Measurements from ENCODE around the gene DDX5. TPM values are rescaled to one million over a fixed set of nuclear protein-coding genes. Genes with fewer than 3 reads are reported as not detected.

Gene DDX5
- total RNA-seq, 2 donors from 2014 or later: 369 to 444 TPM

DNA sequence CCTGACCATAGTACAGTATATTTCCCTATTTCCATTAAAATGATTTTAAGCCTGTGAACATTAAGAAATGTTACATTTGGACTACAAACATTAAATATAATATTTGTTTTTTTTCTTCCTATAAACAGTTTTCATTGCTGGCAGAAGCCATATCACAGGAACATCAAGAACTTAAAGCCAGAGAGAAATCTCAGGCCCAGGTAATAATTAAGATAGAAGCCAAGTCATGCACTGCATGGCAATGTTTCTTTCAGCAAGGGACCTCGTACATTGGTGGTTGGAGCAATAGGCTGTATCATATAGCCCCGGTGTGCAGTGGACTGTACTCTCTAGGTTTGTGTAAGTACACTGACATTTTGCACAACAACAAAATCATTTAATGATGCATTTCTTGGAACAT is 30.8 kb upstream of the DDX5 start:
- intact Hi-C loops (cut with DNase I): no loop called here
- Histone ChIP-seq H3K4me3 (no peak overlapping the region), H3K27me3 (no peaks in the 10 kb centered on the region), H3K4me1 (no peaks in the 10 kb centered on the region), H3K9ac (ENCODE audit: low read depth in 2 of 2, low read length in 2 of 2) (no peak overlapping the region), H3K9me3 (no peaks in the 10 kb centered on the region), H3K36me3 (no peaks in the 10 kb centered on the region), H3K27ac (no peak overlapping the region)
- DNase-seq: no peak
- TF ChIP-seq, protein P1, sequence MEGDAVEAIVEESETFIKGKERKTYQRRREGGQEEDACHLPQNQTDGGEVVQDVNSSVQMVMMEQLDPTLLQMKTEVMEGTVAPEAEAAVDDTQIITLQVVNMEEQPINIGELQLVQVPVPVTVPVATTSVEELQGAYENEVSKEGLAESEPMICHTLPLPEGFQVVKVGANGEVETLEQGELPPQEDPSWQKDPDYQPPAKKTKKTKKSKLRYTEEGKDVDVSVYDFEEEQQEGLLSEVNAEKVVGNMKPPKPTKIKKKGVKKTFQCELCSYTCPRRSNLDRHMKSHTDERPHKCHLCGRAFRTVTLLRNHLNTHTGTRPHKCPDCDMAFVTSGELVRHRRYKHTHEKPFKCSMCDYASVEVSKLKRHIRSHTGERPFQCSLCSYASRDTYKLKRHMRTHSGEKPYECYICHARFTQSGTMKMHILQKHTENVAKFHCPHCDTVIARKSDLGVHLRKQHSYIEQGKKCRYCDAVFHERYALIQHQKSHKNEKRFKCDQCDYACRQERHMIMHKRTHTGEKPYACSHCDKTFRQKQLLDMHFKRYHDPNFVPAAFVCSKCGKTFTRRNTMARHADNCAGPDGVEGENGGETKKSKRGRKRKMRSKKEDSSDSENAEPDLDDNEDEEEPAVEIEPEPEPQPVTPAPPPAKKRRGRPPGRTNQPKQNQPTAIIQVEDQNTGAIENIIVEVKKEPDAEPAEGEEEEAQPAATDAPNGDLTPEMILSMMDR (IDR thresholded peaks at IDR 0.05): no peak

DNA sequence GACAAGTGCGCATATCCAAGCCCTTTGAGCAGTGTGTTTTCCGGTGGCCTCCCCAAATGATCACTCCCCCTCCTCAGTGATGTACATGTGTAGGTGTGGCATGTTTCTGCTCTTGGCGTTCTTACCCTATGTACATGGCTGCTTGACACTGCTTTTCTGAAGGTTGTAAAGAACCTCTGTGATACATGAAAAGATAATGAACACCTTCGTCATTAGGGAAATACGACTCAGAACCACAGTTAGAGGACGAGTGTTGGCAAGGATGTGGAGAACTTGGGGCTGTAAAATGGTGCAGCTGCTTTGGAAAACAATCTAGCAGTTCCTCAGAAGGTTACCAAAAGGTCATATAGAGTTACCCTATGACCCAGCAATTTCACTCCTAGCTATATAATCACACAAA is 29.3 kb upstream of the DDX5 start:
- intact Hi-C loops (cut with DNase I): no loop called here
- no peak overlapping the region for H3K27ac ChIP-seq
- H3K4me3 ChIP-seq: no peak overlapping the region
- no peaks in the 10 kb centered on the region for H3K4me1 ChIP-seq
- no peak for DNase-seq
- H3K9ac ChIP-seq (ENCODE audit: low read depth in 2 of 2, low read length in 2 of 2): no peak overlapping the region
- H3K36me3 ChIP-seq: no peaks in the 10 kb centered on the region
- H3K9me3 ChIP-seq: no peaks in the 10 kb centered on the region
- no peaks in the 10 kb centered on the region for H3K27me3 ChIP-seq
- TF ChIP-seq, protein P1 (IDR thresholded peaks at IDR 0.05): no peak

DNA sequence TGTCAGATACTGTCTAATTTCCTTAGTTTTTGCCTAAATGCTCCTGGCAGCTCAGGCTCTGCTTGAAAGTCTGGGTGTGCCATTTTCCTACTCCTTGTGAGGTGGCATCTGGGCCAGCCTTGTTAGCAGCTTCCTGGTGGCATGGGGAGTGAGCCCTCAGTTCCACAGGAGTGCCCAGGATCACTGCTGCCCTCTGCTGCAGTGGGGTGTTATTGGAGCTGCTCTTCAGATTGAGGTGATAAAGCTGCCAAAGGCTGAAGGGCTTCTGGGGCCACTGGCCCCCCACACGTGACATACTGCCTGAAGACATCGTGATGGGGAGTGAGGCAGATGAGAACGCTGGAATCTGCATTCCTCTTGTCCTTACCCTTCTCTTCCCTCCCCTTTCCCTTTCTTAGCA is 28.1 kb upstream of the DDX5 start:
- Histone ChIP-seq H3K9ac (ENCODE audit: low read depth in 2 of 2, low read length in 2 of 2) (no peak overlapping the region), H3K4me1 (no peaks in the 10 kb centered on the region), H3K9me3 (no peaks in the 10 kb centered on the region), H3K27me3 (no peaks in the 10 kb centered on the region), H3K4me3 (no peak overlapping the region), H3K27ac (no peak overlapping the region), H3K36me3 (peaks cover 2% of the 10 kb centered on the region)
- TF ChIP-seq, protein P1 (IDR thresholded peaks at IDR 0.05): no peak
- DNase-seq: no peak
- intact Hi-C loops (cut with DNase I): no loop called here

DNA sequence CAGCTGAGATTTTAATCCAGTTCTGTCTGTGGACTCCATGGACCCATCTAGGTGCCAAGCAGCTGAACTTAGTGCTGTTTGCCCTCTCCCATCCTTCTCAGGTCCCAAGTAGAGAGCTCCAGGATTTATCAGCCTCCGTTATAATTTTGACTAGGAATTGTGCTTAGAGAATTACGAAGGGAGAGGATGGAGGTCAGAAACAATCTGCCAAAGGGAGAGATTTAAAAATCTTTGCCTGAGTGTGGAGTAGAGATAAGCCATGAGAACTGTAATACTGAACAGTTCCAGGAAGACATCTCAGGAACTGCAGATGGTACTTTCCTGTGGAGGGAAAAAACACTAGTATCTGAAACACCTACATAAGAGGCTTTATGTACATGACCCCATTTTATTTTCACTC is 27.7 kb upstream of the DDX5 start:
- H3K27ac ChIP-seq: no peak overlapping the region
- H3K27me3 ChIP-seq: no peaks in the 10 kb centered on the region
- DNase-seq: no peak
- intact Hi-C loops (cut with DNase I): no loop called here
- H3K4me1 ChIP-seq: no peaks in the 10 kb centered on the region
- no peaks in the 10 kb centered on the region for H3K9me3 ChIP-seq
- TF ChIP-seq, protein P1 (IDR thresholded peaks at IDR 0.05): no peak
- no peak overlapping the region for H3K4me3 ChIP-seq
- H3K9ac ChIP-seq (ENCODE audit: low read depth in 2 of 2, low read length in 2 of 2): no peak overlapping the region
- peaks cover 6% of the 10 kb centered on the region for H3K36me3 ChIP-seq

DNA sequence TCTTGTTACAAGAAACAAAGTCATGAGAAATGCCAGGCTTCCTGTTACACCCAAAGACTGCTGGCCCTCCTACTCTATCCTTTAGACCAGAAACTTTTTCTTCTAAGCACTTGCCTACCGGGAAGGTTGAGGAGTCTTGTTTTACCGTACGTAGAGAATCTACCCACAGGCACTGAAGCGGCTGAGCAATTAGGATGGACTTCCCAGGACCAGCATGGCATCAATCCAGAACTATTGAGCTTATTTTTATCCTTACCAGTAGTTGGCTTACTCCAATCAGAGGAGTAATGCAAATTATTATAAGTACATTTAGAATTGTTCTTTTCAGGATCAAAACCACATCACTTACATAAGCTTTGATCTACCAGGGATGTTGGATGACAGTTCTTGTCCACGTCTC is 26.3 kb upstream of the DDX5 start:
- Histone ChIP-seq H3K27me3 (no peaks in the 10 kb centered on the region), H3K9ac (ENCODE audit: low read depth in 2 of 2, low read length in 2 of 2) (no peak overlapping the region), H3K36me3 (peaks cover 11% of the 10 kb centered on the region), H3K4me3 (no peak overlapping the region), H3K27ac (no peak overlapping the region), H3K9me3 (no peaks in the 10 kb centered on the region), H3K4me1 (no peaks in the 10 kb centered on the region)
- TF ChIP-seq, protein P1 (IDR thresholded peaks at IDR 0.05): no peak
- intact Hi-C loops (cut with DNase I): no loop called here
- DNase-seq: no peak

DNA sequence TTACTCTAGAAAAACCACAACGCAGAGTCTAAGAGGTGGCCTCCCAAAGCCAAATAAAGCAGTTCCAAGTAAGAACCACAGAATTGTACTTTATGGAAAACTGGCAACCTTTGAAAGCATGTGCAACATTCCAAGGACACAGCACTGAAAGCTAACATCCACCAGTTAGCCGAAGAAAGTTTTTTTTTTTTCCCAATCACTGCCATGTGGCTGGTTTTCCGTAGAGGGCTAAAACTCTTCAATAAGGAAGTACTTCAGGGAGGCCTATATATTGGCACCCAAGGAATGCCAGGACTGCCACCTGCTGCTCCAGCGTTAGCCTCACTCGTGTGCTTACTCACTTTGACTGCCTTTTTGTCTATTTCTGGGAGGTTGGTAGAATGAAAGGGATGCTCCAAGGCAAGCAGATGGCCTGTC is 25.9 kb upstream of the DDX5 start:
- intact Hi-C loops (cut with DNase I): no loop called here
- peaks cover 11% of the 10 kb centered on the region for H3K36me3 ChIP-seq
- H3K27ac ChIP-seq: no peak overlapping the region

More for the DNA sequence above, 25.9 kb upstream of the DDX5 start:
- DNase-seq: no peak
- no peak overlapping the region for H3K9ac ChIP-seq (ENCODE audit: low read depth in 2 of 2, low read length in 2 of 2)
- H3K9me3 ChIP-seq: no peaks in the 10 kb centered on the region
- H3K4me3 ChIP-seq: no peak overlapping the region
- no peaks in the 10 kb centered on the region for H3K27me3 ChIP-seq
- TF ChIP-seq, protein P1 (IDR thresholded peaks at IDR 0.05): no peak
- H3K4me1 ChIP-seq: no peaks in the 10 kb centered on the region

Measured in colonic mucosa (tissue), 4 donors.